Fibroblast of lung (primary cell): ENCODE data around the gene EGLN1. TPM values are rescaled to one million over a fixed set of nuclear protein-coding genes. Genes with fewer than 3 reads are reported as not detected.

ENCODE experiments used
- DNase-seq, 2 donors: peaks; one replicate each; pipeline versions ENCODE4 v3.0.0 to v3.0.0-alpha.2; 2010; ENCODE audit warnings: low read depth in 2 of 2
- H2AFZ ChIP-seq: 2 replicates; pipeline ENCODE4 v1.5.1; 2012; ENCODE audit warnings: low read length, control low read depth, inconsistent platforms
- H3K27ac ChIP-seq: 2 replicates; pipeline ENCODE4 v1.5.1; 2011; ENCODE audit warnings: low read length, control low read depth; ENCODE audit not compliant: insufficient read depth
- H3K27me3 ChIP-seq: 2 replicates; pipeline ENCODE4 v1.5.1; 2011; ENCODE audit warnings: mild to moderate bottlenecking, low read length; ENCODE audit not compliant: control insufficient read depth, insufficient read depth
- H3K36me3 ChIP-seq: 2 replicates; pipeline ENCODE4 v1.5.1; 2011; ENCODE audit warnings: low read length; ENCODE audit not compliant: control insufficient read depth, insufficient read depth
- H3K4me1 ChIP-seq: 2 replicates; pipeline ENCODE4 v1.5.1; 2011; ENCODE audit warnings: low read length; ENCODE audit not compliant: control insufficient read depth, insufficient read depth; ENCODE audit errors: extremely low read depth
- H3K4me2 ChIP-seq: 2 replicates; pipeline ENCODE4 v1.5.1; 2011; ENCODE audit warnings: low read length, control low read depth; ENCODE audit not compliant: insufficient read depth; ENCODE audit errors: extremely low read depth
- H3K4me3 ChIP-seq, 4 experiments: fragments of 200-600 bp in 1 of 4; sonication (generic) in 1 of 4; replicated peaks in 1 of 4; 2 replicates each; pipeline ENCODE4 v1.5.1; 2011 to 2016; ENCODE audit warnings: low read length in 4 of 4, low read depth in 3 of 4, mild to moderate bottlenecking in 3 of 4, control low read depth in 2 of 4, inconsistent platforms in 1 of 4, mixed read lengths in 1 of 4; ENCODE audit not compliant: insufficient read depth in 1 of 4; ENCODE audit errors: control extremely low read depth in 1 of 4
- H3K79me2 ChIP-seq: 2 replicates; pipeline ENCODE4 v1.5.1; 2012; ENCODE audit warnings: mild to moderate bottlenecking, low read length, inconsistent platforms; ENCODE audit not compliant: control insufficient read depth, insufficient read depth
- H3K9ac ChIP-seq: 2 replicates; pipeline ENCODE4 v1.5.1; 2011; ENCODE audit warnings: mild to moderate bottlenecking, low read length, control low read depth; ENCODE audit not compliant: insufficient read depth
- H3K9me3 ChIP-seq: 2 replicates; pipeline ENCODE4 v1.5.1; 2012; ENCODE audit warnings: low read depth, low read length; ENCODE audit not compliant: control insufficient read depth, insufficient read depth
- H4K20me1 ChIP-seq: 2 replicates; pipeline ENCODE4 v1.5.1; 2011; ENCODE audit warnings: low read length; ENCODE audit not compliant: control insufficient read depth, insufficient read depth; ENCODE audit errors: extremely low read depth
- CTCF ChIP-seq, 2 donors: IDR thresholded peaks in 1 of 2; conservative IDR thresholded peaks in 1 of 2; 1 replicate in 1 of 2; 2 replicates in 1 of 2; pipeline ENCODE4 v1.5.1; 2011 to 2012; ENCODE audit warnings: low read length in 2 of 2, control low read depth in 1 of 2, inconsistent platforms in 1 of 2, low read depth in 1 of 2, mild to moderate bottlenecking in 1 of 2
- EZH2 ChIP-seq: IDR thresholded peaks from 2 replicates; pipeline ENCODE4 v1.5.1; 2012; ENCODE audit warnings: low read length, control low read depth, mild to moderate bottlenecking; ENCODE audit errors: missing control alignments
- polyA plus RNA-seq, 2 donors: library from polyadenylated mRNA; depleted of rRNA in 1 of 2; stranded (reverse) in 1 of 2; unstranded in 1 of 2; fragments of >200 nt; gene quantifications; 2 replicates each; pipeline ENCODE4 v1.2.1, GENCODE V29; 2011 to 2012; ENCODE audit warnings: missing spikeins in 1 of 2
- total RNA-seq: library from RNA; depleted of rRNA; stranded (reverse); fragments of >200 nt; gene quantifications from 2 replicates; pipeline ENCODE4 v1.2.1, GENCODE V29; 2014

EGLN1 gene
- total and polyA plus RNA-seq, 2 donors (not counting 1 experiment from before 2014, with no cell fraction given), result 49.3 to 50.9 TPM

GRCh38 chr1:231415018-231415583 is 7.0 kb downstream of the EGLN1 start:
- TF ChIP-seq CTCF (conservative IDR thresholded peaks at IDR 0.05 in 1 of 2, IDR thresholded peaks at IDR 0.05 in 1 of 2; ENCODE audit: low read depth in 1 of 2, low read length in 2 of 2) (no peak), EZH2 (no peak)
- Histone ChIP-seq H3K4me1 (peaks cover 5% of the 10 kb centered on the region), H3K4me3 (no peak overlapping the region), H3K9ac (no peak overlapping the region), H4K20me1 (no peaks in the 10 kb centered on the region), H3K27me3 (no peaks in the 10 kb centered on the region), H3K79me2 (peaks cover 89% of the 10 kb centered on the region), H3K9me3 (no peaks in the 10 kb centered on the region), H3K4me2 (no peak overlapping the region), H3K36me3 (no peaks in the 10 kb centered on the region), H3K27ac (no peak overlapping the region), H2AFZ (no peak overlapping the region)
- no peak for DNase-seq

- no peaks in the 10 kb centered on the region for H4K20me1 ChIP-seq
- no peak overlapping the region for H3K4me3 ChIP-seq
- H3K4me2 ChIP-seq, result no peak overlapping the region
- no peak overlapping the region for H2AFZ ChIP-seq
- DNase-seq, result no peak
- no peaks in the 10 kb centered on the region for H3K27me3 ChIP-seq
- H3K36me3 ChIP-seq, result no peaks in the 10 kb centered on the region
- H3K79me2 ChIP-seq, result peaks cover 89% of the 10 kb centered on the region
- H3K9me3 ChIP-seq, result no peaks in the 10 kb centered on the region
- H3K9ac ChIP-seq, result no peak overlapping the region
- peaks cover 8% of the 10 kb centered on the region for H3K4me1 ChIP-seq
- no peak overlapping the region for H3K27ac ChIP-seq
- TF ChIP-seq EZH2 (no peak), CTCF (conservative IDR thresholded peaks at IDR 0.05 in 1 of 2, IDR thresholded peaks at IDR 0.05 in 1 of 2; ENCODE audit: low read depth in 1 of 2, low read length in 2 of 2) (no peak)
These were observed 7.6 kb downstream of the EGLN1 start for GRCh38 chr1:231414260-231415016.

GRCh38 chr1:231413749-231414082 is 8.4 kb downstream of the EGLN1 start:
- H3K4me2 ChIP-seq, result no peak overlapping the region

More at GRCh38 chr1:231413749-231414082, 8.4 kb downstream of the EGLN1 start:
- Histone ChIP-seq H3K79me2 (peaks cover 85% of the 10 kb centered on the region), H2AFZ (no peak overlapping the region), H3K4me1 (peaks cover 5% of the 10 kb centered on the region), H4K20me1 (no peaks in the 10 kb centered on the region), H3K27ac (no peak overlapping the region), H3K4me3 (no peak overlapping the region), H3K27me3 (no peaks in the 10 kb centered on the region), H3K36me3 (no peaks in the 10 kb centered on the region), H3K9me3 (no peaks in the 10 kb centered on the region), H3K9ac (no peak overlapping the region)
- no peak for TF ChIP-seq CTCF (conservative IDR thresholded peaks at IDR 0.05 in 1 of 2, IDR thresholded peaks at IDR 0.05 in 1 of 2; ENCODE audit: low read depth in 1 of 2, low read length in 2 of 2)
- no peak for TF ChIP-seq EZH2
- DNase-seq, result no peak
